KMS-11 (cell line): ENCODE results near the gene SP6.

Experiments
- H2AFZ ChIP-seq: fragments of 200-600 bp; sonication (generic); 2 replicates; pipeline ENCODE4 v1.6.1; 2016; ENCODE audit warnings: antibody characterized with exemption, mixed run types, low read depth
- H3K27ac ChIP-seq: fragments of 200-600 bp; sonication (generic); 2 replicates; pipeline ENCODE4 v1.6.1; 2016; ENCODE audit warnings: mild to moderate bottlenecking, mixed run types
- H3K27me3 ChIP-seq: fragments of 200-600 bp; sonication (generic); 2 replicates; pipeline ENCODE4 v1.6.1; 2017; ENCODE audit warnings: mild to moderate bottlenecking, low read depth, mixed run types, moderate library complexity; ENCODE audit not compliant: insufficient read depth
- H3K36me3 ChIP-seq: fragments of 200-600 bp; sonication (generic); 2 replicates; pipeline ENCODE4 v1.6.1; 2017; ENCODE audit warnings: mild to moderate bottlenecking, mixed run types; ENCODE audit not compliant: insufficient read depth
- H3K4me1 ChIP-seq: fragments of 200-600 bp; sonication (generic); 2 replicates; pipeline ENCODE4 v1.6.1; 2016; ENCODE audit warnings: mild to moderate bottlenecking, low read depth, mixed run types; ENCODE audit not compliant: poor library complexity, severe bottlenecking
- H3K4me2 ChIP-seq: fragments of 200-600 bp; sonication (generic); 2 replicates; pipeline ENCODE4 v1.7.0; 2016; ENCODE audit warnings: mild to moderate bottlenecking, mixed run types
- H3K4me3 ChIP-seq: fragments of 200-600 bp; sonication (generic); IDR thresholded peaks from 2 replicates; pipeline ENCODE4 v1.6.1; 2017; ENCODE audit warnings: low read depth, low read length, mixed read lengths; ENCODE audit not compliant: insufficient read depth
- H3K79me2 ChIP-seq: fragments of 200-600 bp; sonication (generic); 2 replicates; pipeline ENCODE4 v1.6.1; 2016; ENCODE audit warnings: low read depth, mixed run types; ENCODE audit not compliant: insufficient read depth
- H3K9ac ChIP-seq: fragments of 200-600 bp; sonication (generic); 2 replicates; pipeline ENCODE4 v1.6.1; 2016; ENCODE audit warnings: mild to moderate bottlenecking, mixed run types
- H4K20me1 ChIP-seq: fragments of 200-600 bp; sonication (generic); 2 replicates; pipeline ENCODE4 v1.6.1; 2016; ENCODE audit warnings: mild to moderate bottlenecking, mixed run types; ENCODE audit not compliant: insufficient read depth
- CTCF ChIP-seq: fragments of 200-600 bp; sonication (generic); conservative IDR thresholded peaks from 2 replicates; pipeline ENCODE4 v1.6.1; 2017; ENCODE audit warnings: low read depth, mild to moderate bottlenecking, antibody characterized with exemption, low read length, moderate library complexity, mixed read lengths

The SP6 gene

GRCh38 chr17:47840742-47841487 is 10.0 kb downstream of the SP6 start, which contains the start of gene SCRN2:
TSS of gene SCRN2 (minus strand) at chr17:47841273. CDS start at chr17:47840843, 430 bp downstream.
- H3K79me2 ChIP-seq, result no peaks in the 10 kb centered on the region
- H3K36me3 ChIP-seq, result no peaks in the 10 kb centered on the region
- H3K4me2 ChIP-seq, result peak within 1 kb of the TSS; percentile 79
- no peak within 1 kb of the TSS for H3K4me3 ChIP-seq
- H3K27me3 ChIP-seq, result peaks cover 10% of the 10 kb centered on the region
- TF ChIP-seq CTCF, result peak; percentile 85
- peak within 1 kb of the TSS; percentile 45; the same call in 1 of the 2 replicates for H3K9ac ChIP-seq
- H4K20me1 ChIP-seq, result no peaks in the 10 kb centered on the region
- no peak within 1 kb of the TSS for H3K27ac ChIP-seq
- H2AFZ ChIP-seq, result peak within 1 kb of the TSS; percentile 95
- peaks cover 14% of the 10 kb centered on the region for H3K4me1 ChIP-seq

- H2AFZ ChIP-seq, result peak overlapping the region; percentile 95
- no peak overlapping the region for H3K4me3 ChIP-seq
- no peaks in the 10 kb centered on the region for H3K36me3 ChIP-seq
- no peak for TF ChIP-seq CTCF
- H3K27me3 ChIP-seq, result peaks cover 2% of the 10 kb centered on the region
- H4K20me1 ChIP-seq, result no peaks in the 10 kb centered on the region
- peak overlapping the region; percentile 45; the same call in 1 of the 2 replicates for H3K9ac ChIP-seq
- H3K4me2 ChIP-seq, result peak overlapping the region; percentile 79
- peaks cover 14% of the 10 kb centered on the region for H3K4me1 ChIP-seq
- no peak overlapping the region for H3K27ac ChIP-seq
- no peaks in the 10 kb centered on the region for H3K79me2 ChIP-seq
Observed at GRCh38 chr17:47840001-47840741, 10.8 kb downstream of the SP6 start.

GRCh38 chr17:47839071-47839470 is 11.9 kb downstream of the SP6 start:
- Histone ChIP-seq H2AFZ (no peak overlapping the region), H3K27me3 (no peaks in the 10 kb centered on the region), H3K27ac (no peak overlapping the region), H3K4me1 (peaks cover 14% of the 10 kb centered on the region), H3K79me2 (no peaks in the 10 kb centered on the region), H3K9ac (no peak overlapping the region), H3K4me2 (no peak overlapping the region), H3K36me3 (no peaks in the 10 kb centered on the region), H3K4me3 (no peak overlapping the region), H4K20me1 (no peaks in the 10 kb centered on the region)
- no peak for TF ChIP-seq CTCF

- H3K4me3 ChIP-seq, result no peak overlapping the region
- no peaks in the 10 kb centered on the region for H3K36me3 ChIP-seq
- H3K9ac ChIP-seq, result no peak overlapping the region
- no peak for TF ChIP-seq CTCF
- no peak overlapping the region for H3K4me2 ChIP-seq
- H2AFZ ChIP-seq, result no peak overlapping the region
- H3K27ac ChIP-seq, result no peak overlapping the region
- no peaks in the 10 kb centered on the region for H3K79me2 ChIP-seq
- peaks cover 14% of the 10 kb centered on the region for H3K4me1 ChIP-seq
- H4K20me1 ChIP-seq, result no peaks in the 10 kb centered on the region
- H3K27me3 ChIP-seq, result no peaks in the 10 kb centered on the region
Observed at GRCh38 chr17:47838636-47839035, 12.3 kb downstream of the SP6 start.
